Peyer's patch (tissue), 4 donors: Measurements from ENCODE around the gene KIF4B.

ENCODE experiments used
- POLR2A ChIP-seq, 2 donors: fragments of 450-650 bp; IDR thresholded peaks; one replicate each; pipeline ENCODE4 v1.5.1; 2017; ENCODE audit warnings: antibody characterized with exemption in 2 of 2, mild to moderate bottlenecking in 2 of 2, moderate library complexity in 2 of 2
- TF ChIP-seq, protein P1 (sequence below), 6 experiments: fragments of 450-650 bp in 4 of 6; fragments of 200-600 bp in 2 of 6; sonication (generic) in 1 of 6; IDR thresholded peaks; one replicate each; pipeline ENCODE4 v1.5.1; 2017 to 2019; ENCODE audit warnings: antibody characterized with exemption in 6 of 6, mild to moderate bottlenecking in 3 of 6, moderate library complexity in 1 of 6

DNA sequence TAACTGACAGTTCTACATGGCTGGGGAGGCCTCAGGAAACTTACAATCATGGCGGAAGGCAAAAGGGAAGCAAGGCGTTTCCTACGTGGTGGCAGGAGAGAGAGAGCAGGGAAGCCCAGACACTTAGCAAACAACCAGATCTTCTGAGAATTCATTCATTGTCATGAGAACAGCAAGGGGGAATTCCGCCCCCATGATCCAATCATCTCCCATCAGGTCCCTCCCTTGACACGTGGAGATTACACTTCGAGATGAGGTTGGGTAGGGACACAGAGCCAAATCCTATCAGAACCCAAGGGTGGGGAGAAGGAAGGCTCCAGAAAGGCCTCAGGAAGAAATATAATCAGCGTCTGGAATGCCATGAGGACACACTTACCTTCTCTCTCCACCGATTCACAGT lies 34.3 kb downstream of the KIF4B start:
- TF ChIP-seq, protein P1, sequence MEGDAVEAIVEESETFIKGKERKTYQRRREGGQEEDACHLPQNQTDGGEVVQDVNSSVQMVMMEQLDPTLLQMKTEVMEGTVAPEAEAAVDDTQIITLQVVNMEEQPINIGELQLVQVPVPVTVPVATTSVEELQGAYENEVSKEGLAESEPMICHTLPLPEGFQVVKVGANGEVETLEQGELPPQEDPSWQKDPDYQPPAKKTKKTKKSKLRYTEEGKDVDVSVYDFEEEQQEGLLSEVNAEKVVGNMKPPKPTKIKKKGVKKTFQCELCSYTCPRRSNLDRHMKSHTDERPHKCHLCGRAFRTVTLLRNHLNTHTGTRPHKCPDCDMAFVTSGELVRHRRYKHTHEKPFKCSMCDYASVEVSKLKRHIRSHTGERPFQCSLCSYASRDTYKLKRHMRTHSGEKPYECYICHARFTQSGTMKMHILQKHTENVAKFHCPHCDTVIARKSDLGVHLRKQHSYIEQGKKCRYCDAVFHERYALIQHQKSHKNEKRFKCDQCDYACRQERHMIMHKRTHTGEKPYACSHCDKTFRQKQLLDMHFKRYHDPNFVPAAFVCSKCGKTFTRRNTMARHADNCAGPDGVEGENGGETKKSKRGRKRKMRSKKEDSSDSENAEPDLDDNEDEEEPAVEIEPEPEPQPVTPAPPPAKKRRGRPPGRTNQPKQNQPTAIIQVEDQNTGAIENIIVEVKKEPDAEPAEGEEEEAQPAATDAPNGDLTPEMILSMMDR (IDR thresholded peaks at IDR 0.05), result no peak
- TF ChIP-seq POLR2A (IDR thresholded peaks at IDR 0.05), result no peak
